H9 (cell line): ENCODE data around the gene ETV7. TPM values are rescaled to one million over a fixed set of nuclear protein-coding genes. Genes with fewer than 3 reads are reported as not detected.

Experiments used
- DNase-seq: peaks from one replicate; pipeline ENCODE4 v3.0.0-alpha.2; 2017
- H2AFZ ChIP-seq: one replicate; pipeline ENCODE4 v1.6.1; 2013; ENCODE audit warnings: mild to moderate bottlenecking, low read length, control low read depth, moderate library complexity
- H2AK5ac ChIP-seq: 2 replicates; pipeline ENCODE4 v1.6.1; 2013; ENCODE audit warnings: low read length, control low read depth, mixed read lengths; ENCODE audit not compliant: insufficient read length
- H2BK120ac ChIP-seq: one replicate; pipeline ENCODE4 v1.6.1; 2013; ENCODE audit warnings: low read depth, mild to moderate bottlenecking, low read length, control low read depth, inconsistent platforms; ENCODE audit not compliant: poor library complexity, severe bottlenecking
- H2BK12ac ChIP-seq: 2 replicates; pipeline ENCODE4 v1.6.1; 2013; ENCODE audit warnings: low read length, control low read depth, mixed read lengths, low read depth; ENCODE audit not compliant: insufficient read length
- H2BK15ac ChIP-seq: 2 replicates; pipeline ENCODE4 v1.6.1; 2013; ENCODE audit warnings: low read depth, low read length, control low read depth
- H2BK20ac ChIP-seq: one replicate; pipeline ENCODE4 v1.6.1; 2013; ENCODE audit warnings: low read depth, mild to moderate bottlenecking, low read length, control low read depth, inconsistent platforms; ENCODE audit not compliant: poor library complexity, severe bottlenecking
- H2BK5ac ChIP-seq: 2 replicates; pipeline ENCODE4 v1.6.1; 2013; ENCODE audit warnings: low read length, control low read depth, mixed read lengths; ENCODE audit not compliant: insufficient read length
- H3K14ac ChIP-seq: 2 replicates; pipeline ENCODE4 v1.6.1; 2013; ENCODE audit warnings: low read length, control low read depth; ENCODE audit not compliant: insufficient read depth
- H3K18ac ChIP-seq: 2 replicates; pipeline ENCODE4 v1.6.1; 2013; ENCODE audit warnings: low read depth, mild to moderate bottlenecking, mixed read lengths, low read length, control low read depth; ENCODE audit not compliant: insufficient read length
- H3K23ac ChIP-seq: 2 replicates; pipeline ENCODE4 v1.6.1; 2013; ENCODE audit warnings: low read length, control low read depth, mixed read lengths, low read depth; ENCODE audit not compliant: insufficient read length
- H3K23me2 ChIP-seq: 2 replicates; pipeline ENCODE4 v1.6.1; 2013; ENCODE audit warnings: low read depth, mild to moderate bottlenecking, mixed read lengths, low read length, control low read depth; ENCODE audit not compliant: insufficient read length, poor library complexity, severe bottlenecking
- H3K27ac ChIP-seq: 2 replicates; pipeline ENCODE4 v1.5.1; 2013; ENCODE audit warnings: low read length, control low read depth, mixed read lengths, low read depth; ENCODE audit not compliant: insufficient read length
- H3K27me3 ChIP-seq: 2 replicates; pipeline ENCODE4 v1.6.1; 2013; ENCODE audit warnings: low read length, control low read depth, inconsistent platforms; ENCODE audit not compliant: insufficient read depth
- H3K4ac ChIP-seq: 2 replicates; pipeline ENCODE4 v1.6.1; 2013; ENCODE audit warnings: low read depth, mild to moderate bottlenecking, control low read depth, inconsistent platforms, low read length, moderate library complexity
- H3K4me1 ChIP-seq: 2 replicates; pipeline ENCODE4 v1.6.1; 2013; ENCODE audit warnings: low read length, control low read depth, inconsistent platforms; ENCODE audit not compliant: insufficient read depth
- H3K4me2 ChIP-seq: 2 replicates; pipeline ENCODE4 v1.6.1; 2013; ENCODE audit warnings: low read length, control low read depth, mixed read lengths; ENCODE audit not compliant: insufficient read length, insufficient read depth
- H3K56ac ChIP-seq: 2 replicates; pipeline ENCODE4 v1.6.1; 2013; ENCODE audit warnings: low read depth, mild to moderate bottlenecking, mixed read lengths, low read length, control low read depth; ENCODE audit not compliant: insufficient read length
- H3K79me1 ChIP-seq: 2 replicates; pipeline ENCODE4 v1.6.1; 2013; ENCODE audit warnings: low read depth, mild to moderate bottlenecking, moderate library complexity, low read length, control low read depth, inconsistent platforms; ENCODE audit not compliant: insufficient read depth, poor library complexity, severe bottlenecking
- H3K79me2 ChIP-seq: 2 replicates; pipeline ENCODE4 v1.6.1; 2013; ENCODE audit warnings: low read length, control low read depth, inconsistent platforms; ENCODE audit not compliant: insufficient read depth
- H3K9ac ChIP-seq: 2 replicates; pipeline ENCODE4 v1.6.1; 2013; ENCODE audit warnings: low read length, control low read depth, mixed read lengths; ENCODE audit not compliant: insufficient read length; ENCODE audit errors: extremely low read depth
- H3K9me3 ChIP-seq: one replicate; pipeline ENCODE4 v1.6.1; 2013; ENCODE audit warnings: low read depth, low read length, inconsistent platforms; ENCODE audit not compliant: control insufficient read depth
- H3T11ph ChIP-seq: one replicate; pipeline ENCODE4 v1.6.1; 2013; ENCODE audit warnings: mild to moderate bottlenecking, low read length, control low read depth, inconsistent platforms
- H4K20me1 ChIP-seq: one replicate; pipeline ENCODE4 v1.6.1; 2013; ENCODE audit not compliant: control insufficient read depth, insufficient read length, insufficient read depth
- H4K5ac ChIP-seq: 2 replicates; pipeline ENCODE4 v1.6.1; 2013; ENCODE audit warnings: low read depth, mild to moderate bottlenecking, mixed read lengths, low read length, control low read depth; ENCODE audit not compliant: insufficient read length
- H4K8ac ChIP-seq: replicated peaks from 2 replicates; pipeline ENCODE4 v1.6.1; 2013; ENCODE audit warnings: low read length, control low read depth, mixed read lengths, low read depth; ENCODE audit not compliant: insufficient read length
- H4K91ac ChIP-seq: 2 replicates; pipeline ENCODE4 v1.6.1; 2013; ENCODE audit warnings: low read depth, mild to moderate bottlenecking, moderate library complexity, mixed read lengths, low read length, control low read depth; ENCODE audit not compliant: insufficient read length
- H3K27ac Mint-ChIP-seq, 3 experiments: 2 replicates in 2 of 3; 3 replicates in 1 of 3; pipeline ENCODE4 v1.8.0; 2020 to 2021; ENCODE audit warnings: mixed read lengths in 3 of 3, mild to moderate bottlenecking in 1 of 3, moderate library complexity in 1 of 3
- H3K27me3 Mint-ChIP-seq: 2 replicates; pipeline ENCODE4 v1.8.0; 2021; ENCODE audit warnings: low read depth, mild to moderate bottlenecking, moderate library complexity, mixed read lengths
- H3K36me3 Mint-ChIP-seq, 3 experiments: 2 replicates in 2 of 3; 3 replicates in 1 of 3; pipeline ENCODE4 v1.8.0; 2020 to 2021; ENCODE audit warnings: low read depth in 3 of 3, mixed read lengths in 3 of 3; ENCODE audit not compliant: insufficient read depth in 1 of 3
- H3K4me1 Mint-ChIP-seq, 2 experiments: 2 replicates each; pipeline ENCODE4 v1.8.0; 2020; ENCODE audit warnings: mixed read lengths in 2 of 2
- H3K4me3 Mint-ChIP-seq, 2 experiments: 2 replicates in 1 of 2; 3 replicates in 1 of 2; pipeline ENCODE4 v1.8.0; 2020 to 2021; ENCODE audit warnings: mild to moderate bottlenecking in 2 of 2, mixed read lengths in 2 of 2, moderate library complexity in 1 of 2
- H3K9me3 Mint-ChIP-seq, 2 experiments: 2 replicates in 1 of 2; 3 replicates in 1 of 2; pipeline ENCODE4 v1.8.0; 2020; ENCODE audit warnings: mild to moderate bottlenecking in 2 of 2, mixed read lengths in 2 of 2, moderate library complexity in 1 of 2
- WGBS: extraction: QIAGEN DNeasy Blood & Tissue Kit; methylation state at CpG from one replicate; pipeline ENCODE4 v1.1.7; 2013; ENCODE audit warnings: missing lambda C conversion rate, low lambda C conversion rate, mixed read lengths; ENCODE audit not compliant: insufficient read length; ENCODE audit errors: extremely low coverage; 5-methylcytosine and 5-hydroxymethylcytosine counted together
- total RNA-seq: library from RNA; stranded (reverse); gene quantifications from 2 replicates; pipeline ENCODE4 v1.2.1, GENCODE V29; 2021
- TF ChIP-seq, protein P1 (sequence below): fragments of 200-600 bp; sonication (generic); conservative IDR thresholded peaks from 3 replicates; pipeline ENCODE4 v1.8.0; 2021; ENCODE audit warnings: antibody characterized with exemption, mild to moderate bottlenecking

Gene ETV7
- total RNA-seq, 1 experiment from 2014 or later: 0.92 TPM

DNA sequence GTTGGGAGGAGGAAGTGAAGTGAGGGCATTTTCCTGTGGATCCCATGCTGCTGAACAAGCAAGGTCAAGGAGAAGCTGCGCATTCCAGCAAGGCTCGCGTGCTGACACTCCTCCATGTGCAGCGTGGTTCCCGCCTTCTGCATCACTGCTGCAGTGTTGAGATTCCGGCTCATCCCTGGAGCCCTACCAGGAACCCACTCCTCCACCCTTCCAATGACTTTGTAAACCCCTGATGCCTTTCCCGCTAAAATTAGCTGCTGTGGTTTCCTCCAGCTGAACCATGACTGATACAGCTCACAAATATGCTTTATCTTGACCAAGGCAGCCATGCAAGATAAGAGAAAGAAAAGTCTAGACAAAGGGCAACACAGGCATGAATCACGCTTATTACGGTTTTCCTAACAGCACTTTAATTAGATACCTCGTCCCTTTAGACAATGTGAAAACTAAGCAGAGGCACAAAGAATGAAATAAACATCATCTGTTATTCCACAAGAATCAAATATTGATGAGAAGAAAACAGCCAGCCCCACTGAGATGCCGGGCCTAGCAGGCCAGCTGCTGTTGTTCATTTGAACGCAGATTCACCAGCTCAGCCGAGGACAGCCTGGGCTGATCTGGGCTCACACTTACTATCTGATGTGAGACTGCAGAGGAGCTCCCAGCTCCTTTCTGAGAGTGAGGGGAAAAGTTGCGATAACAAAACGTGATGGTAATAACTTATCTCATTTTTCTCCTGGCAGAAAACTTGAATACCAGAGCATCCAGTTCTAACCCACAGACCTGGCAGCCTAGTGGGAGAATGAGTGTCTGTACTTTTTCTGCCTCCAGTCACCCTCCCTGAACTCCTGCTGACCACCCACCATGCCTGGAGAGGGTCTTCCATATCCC, 36.5 kb downstream of the ETV7 start:
- Histone ChIP-seq H3K79me2 (no peaks in the 10 kb centered on the region), H3K79me1 (no peaks in the 10 kb centered on the region), H4K91ac (no peak overlapping the region), H3K23ac (no peak overlapping the region), H2AFZ (no peak overlapping the region), H3T11ph (no peak overlapping the region), H3K27me3 (no peaks in the 10 kb centered on the region), H3K27ac (no peak overlapping the region), H3K4me2 (no peak overlapping the region), H2BK20ac (no peak overlapping the region), H3K56ac (no peak overlapping the region), H2BK12ac (no peak overlapping the region), H2BK120ac (no peak overlapping the region), H2AK5ac (no peak overlapping the region), H4K20me1 (no peaks in the 10 kb centered on the region), H3K18ac (no peak overlapping the region), H3K9me3 (no peaks in the 10 kb centered on the region), H3K9ac (no peak overlapping the region), H2BK15ac (no peak overlapping the region), H3K23me2 (no peaks in the 10 kb centered on the region), H3K4ac (no peak overlapping the region), H3K4me1 (no peaks in the 10 kb centered on the region), H2BK5ac (no peak overlapping the region), H4K5ac (no peak overlapping the region), H3K14ac (no peak overlapping the region), H4K8ac (no peak overlapping the region)
- WGBS: no CpG with 5 or more reads among the region's 15 CpGs
- H3K9me3 Mint-ChIP-seq: peaks cover 2 to 3% of the 10 kb centered on the region in 2 experiments; a peak in 2 of 5 replicates
- TF ChIP-seq, protein P1, sequence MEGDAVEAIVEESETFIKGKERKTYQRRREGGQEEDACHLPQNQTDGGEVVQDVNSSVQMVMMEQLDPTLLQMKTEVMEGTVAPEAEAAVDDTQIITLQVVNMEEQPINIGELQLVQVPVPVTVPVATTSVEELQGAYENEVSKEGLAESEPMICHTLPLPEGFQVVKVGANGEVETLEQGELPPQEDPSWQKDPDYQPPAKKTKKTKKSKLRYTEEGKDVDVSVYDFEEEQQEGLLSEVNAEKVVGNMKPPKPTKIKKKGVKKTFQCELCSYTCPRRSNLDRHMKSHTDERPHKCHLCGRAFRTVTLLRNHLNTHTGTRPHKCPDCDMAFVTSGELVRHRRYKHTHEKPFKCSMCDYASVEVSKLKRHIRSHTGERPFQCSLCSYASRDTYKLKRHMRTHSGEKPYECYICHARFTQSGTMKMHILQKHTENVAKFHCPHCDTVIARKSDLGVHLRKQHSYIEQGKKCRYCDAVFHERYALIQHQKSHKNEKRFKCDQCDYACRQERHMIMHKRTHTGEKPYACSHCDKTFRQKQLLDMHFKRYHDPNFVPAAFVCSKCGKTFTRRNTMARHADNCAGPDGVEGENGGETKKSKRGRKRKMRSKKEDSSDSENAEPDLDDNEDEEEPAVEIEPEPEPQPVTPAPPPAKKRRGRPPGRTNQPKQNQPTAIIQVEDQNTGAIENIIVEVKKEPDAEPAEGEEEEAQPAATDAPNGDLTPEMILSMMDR: no peak
- peaks cover 4% of the 10 kb centered on the region for H3K27me3 Mint-ChIP-seq
- H3K4me1 Mint-ChIP-seq: peaks cover 0 to 3% of the 10 kb centered on the region in 2 experiments; a peak in 1 of 4 replicates
- peaks cover 0 to 2% (median 0%) of the 10 kb centered on the region in 3 experiments; a peak in 2 of 7 replicates for H3K36me3 Mint-ChIP-seq
- H3K27ac Mint-ChIP-seq: no peak overlapping the region
- H3K4me3 Mint-ChIP-seq: no peak overlapping the region
- no peak for DNase-seq
